GM23338 (cell line): ENCODE measurements around the gene SLC8A1. TPM values are rescaled to one million over a fixed set of nuclear protein-coding genes. Genes with fewer than 3 reads are reported as not detected.

Experiments used
- ATAC-seq: fragments of 200-7000 bp; cut with Tn5 transposase; 3 replicates; pipeline ENCODE4 v1.9.1; 2020
- DNase-seq: peaks from one replicate; pipeline ENCODE4 v3.0.0-alpha.2; 2015; ENCODE audit warnings: low spot score
- H2AFZ ChIP-seq: fragments of 200-600 bp; sonication (generic); 2 replicates; pipeline ENCODE4 v1.8.0; 2016; ENCODE audit warnings: antibody characterized with exemption, mild to moderate bottlenecking, moderate library complexity
- H3F3A ChIP-seq: fragments of 200-600 bp; sonication (generic); replicated peaks from 2 replicates; pipeline ENCODE4 v1.8.0; 2017; ENCODE audit warnings: antibody characterized with exemption, mixed run types, low read depth
- H3K27ac ChIP-seq: fragments of 200-600 bp; sonication (generic); 2 replicates; pipeline ENCODE4 v1.6.1; 2016; ENCODE audit warnings: low read depth
- H3K27me3 ChIP-seq: fragments of 200-600 bp; sonication (generic); 2 replicates; pipeline ENCODE4 v1.8.0; 2016; ENCODE audit warnings: mild to moderate bottlenecking, mixed run types, moderate library complexity; ENCODE audit not compliant: insufficient read depth
- H3K36me3 ChIP-seq: fragments of 200-600 bp; sonication (generic); 2 replicates; pipeline ENCODE4 v1.8.0; 2016; ENCODE audit warnings: mild to moderate bottlenecking; ENCODE audit not compliant: insufficient read depth
- H3K4me1 ChIP-seq: fragments of 200-600 bp; sonication (generic); 2 replicates; pipeline ENCODE4 v1.8.0; 2016; ENCODE audit warnings: mild to moderate bottlenecking, moderate library complexity; ENCODE audit not compliant: insufficient read depth
- H3K4me2 ChIP-seq: fragments of 200-600 bp; sonication (generic); 2 replicates; pipeline ENCODE4 v1.7.1; 2017; ENCODE audit warnings: mixed run types
- H3K4me3 ChIP-seq: fragments of 200-600 bp; sonication (generic); 2 replicates; pipeline ENCODE4 v1.6.1; 2016; ENCODE audit warnings: mixed run types
- H3K79me2 ChIP-seq: fragments of 200-600 bp; sonication (generic); replicated peaks from 2 replicates; pipeline ENCODE4 v1.8.0; 2017; ENCODE audit warnings: mild to moderate bottlenecking; ENCODE audit not compliant: insufficient read depth
- H3K9me2 ChIP-seq: fragments of 200-600 bp; sonication (generic); 2 replicates; pipeline ENCODE4 v1.8.0; 2017; ENCODE audit not compliant: insufficient read depth
- H4K20me1 ChIP-seq: fragments of 200-600 bp; sonication (generic); replicated peaks from 2 replicates; pipeline ENCODE4 v1.8.0; 2017; ENCODE audit warnings: mild to moderate bottlenecking; ENCODE audit not compliant: insufficient read depth
- H3K27ac Mint-ChIP-seq: 2 replicates; pipeline ENCODE4 v1.8.0; 2020; ENCODE audit warnings: inconsistent platforms, mild to moderate bottlenecking, moderate library complexity, mixed read lengths
- H3K27me3 Mint-ChIP-seq: 3 replicates; pipeline ENCODE4 v1.8.0; 2022; ENCODE audit warnings: low read depth, mild to moderate bottlenecking, moderate library complexity, mixed read lengths, inconsistent platforms; ENCODE audit not compliant: insufficient read depth, poor library complexity
- H3K36me3 Mint-ChIP-seq: 3 replicates; pipeline ENCODE4 v1.8.0; 2021; ENCODE audit warnings: low read depth, mild to moderate bottlenecking, inconsistent platforms, moderate library complexity, mixed read lengths
- H3K4me1 Mint-ChIP-seq: 3 replicates; pipeline ENCODE4 v1.8.0; 2020; ENCODE audit warnings: mild to moderate bottlenecking, inconsistent platforms, mixed read lengths
- H3K4me3 Mint-ChIP-seq: 3 replicates; pipeline ENCODE4 v1.8.0; 2021; ENCODE audit warnings: moderate library complexity, mild to moderate bottlenecking, inconsistent platforms, mixed read lengths
- H3K9me3 Mint-ChIP-seq: 3 replicates; pipeline ENCODE4 v1.8.0; 2020; ENCODE audit warnings: moderate library complexity, mild to moderate bottlenecking, inconsistent platforms, mixed read lengths
- CREB1 ChIP-seq: fragments of 250-450 bp; sonication (Bioruptor Pico); IDR thresholded peaks from 2 replicates; pipeline ENCODE4 v1.5.0; 2020; ENCODE audit warnings: low read depth, mild to moderate bottlenecking, moderate library complexity
- CTCF ChIP-seq, 2 experiments: fragments of 200-600 bp in 1 of 2; sonication (generic) in 1 of 2; conservative IDR thresholded peaks; 2 replicates each; pipeline versions ENCODE4 v1.5.1 to v1.6.1; 2016 to 2017; ENCODE audit warnings: antibody characterized with exemption in 2 of 2, low read depth in 2 of 2, mild to moderate bottlenecking in 2 of 2, moderate library complexity in 1 of 2
- ETS1 ChIP-seq: IDR thresholded peaks from 2 replicates; pipeline ENCODE4 v1.6.1; 2016; ENCODE audit warnings: antibody characterized with exemption
- EZH2 ChIP-seq: fragments of 200-600 bp; sonication (generic); IDR thresholded peaks from one replicate; pipeline ENCODE4 v1.8.0; 2017; ENCODE audit warnings: antibody characterized with exemption, mild to moderate bottlenecking, low read depth; ENCODE audit not compliant: unreplicated experiment
- EZH2phosphoT487 ChIP-seq: fragments of 200-600 bp; sonication (generic); IDR thresholded peaks from one replicate; pipeline ENCODE4 v1.8.1; 2018; ENCODE audit warnings: antibody characterized with exemption; ENCODE audit not compliant: unreplicated experiment
- JUNB ChIP-seq: IDR thresholded peaks from one replicate; pipeline ENCODE4 v1.6.1; 2016; ENCODE audit warnings: antibody characterized with exemption; ENCODE audit not compliant: unreplicated experiment
- NANOG ChIP-seq: IDR thresholded peaks from 2 replicates; pipeline ENCODE4 v1.6.1; 2016; ENCODE audit warnings: antibody characterized with exemption, borderline replicate concordance
- POLR2AphosphoS5 ChIP-seq: IDR thresholded peaks from 2 replicates; pipeline ENCODE4 v1.6.1; 2016; ENCODE audit warnings: antibody characterized with exemption, low read depth
- REST ChIP-seq: IDR thresholded peaks from one replicate; pipeline ENCODE4 v1.6.1; 2018; ENCODE audit warnings: antibody characterized with exemption; ENCODE audit not compliant: unreplicated experiment
- STAT1 ChIP-seq: IDR thresholded peaks from one replicate; pipeline ENCODE4 v1.6.1; 2016; ENCODE audit warnings: antibody characterized with exemption; ENCODE audit not compliant: unreplicated experiment
- ZNF114 ChIP-seq: fragments of 250-450 bp; sonication (Bioruptor Pico); IDR thresholded peaks from 2 replicates; pipeline ENCODE4 v1.5.0; 2020; ENCODE audit warnings: mild to moderate bottlenecking, moderate library complexity
- ZNF331 ChIP-seq: fragments of 250-450 bp; sonication (Bioruptor Pico); IDR thresholded peaks from 2 replicates; pipeline ENCODE4 v1.5.0; 2020; ENCODE audit warnings: low read depth, mild to moderate bottlenecking, moderate library complexity
- ZNF462 ChIP-seq: fragments of 250-450 bp; sonication (Bioruptor Pico); IDR thresholded peaks from 2 replicates; pipeline ENCODE4 v1.5.0; 2020; ENCODE audit warnings: mild to moderate bottlenecking, moderate library complexity
- polyA plus RNA-seq: library from polyadenylated mRNA; unstranded; fragments of >200 nt; fragmentation: Nextera tagmentation; extraction: Ambion mirVana; gene quantifications from 2 replicates; pipeline ENCODE4 v1.2.1, GENCODE V29; 2016
- total RNA-seq: library from RNA; depleted of rRNA; stranded (reverse); fragments of >200 nt; shearing (Covaris generic); gene quantifications from 2 replicates; pipeline ENCODE4 v1.2.3, GENCODE V29; 2014

SLC8A1 gene
- total and polyA plus RNA-seq, 2 experiments from 2014 or later, result 2.5 to 3.3 TPM

GRCh38 chr2:40197121-40197520, 254.8 kb downstream of the SLC8A1 start:
- Histone ChIP-seq H3K79me2 (no peaks in the 10 kb centered on the region), H3K4me2 (no peak overlapping the region), H3K36me3 (no peaks in the 10 kb centered on the region), H3K27me3 (no peaks in the 10 kb centered on the region), H3K27ac (no peak overlapping the region), H3F3A (no peaks in the 10 kb centered on the region), H3K4me1 (no peaks in the 10 kb centered on the region), H2AFZ (no peak overlapping the region), H3K4me3 (no peak overlapping the region), H3K9me2 (0 out of 2 replicates have a peak, but pooled peaks cover 6% of the 10 kb centered on the region), H4K20me1 (no peaks in the 10 kb centered on the region)
- DNase-seq, result no peak
- no peaks in the 10 kb centered on the region for H3K27me3 Mint-ChIP-seq
- H3K27ac Mint-ChIP-seq, result no peak overlapping the region
- peaks cover 10% of the 10 kb centered on the region; the same call in 1 of the 3 replicates for H3K4me1 Mint-ChIP-seq
- no peak for ATAC-seq
- TF ChIP-seq NANOG (no peak), ZNF462 (no peak), CREB1 (CRISPR knock-in tag) (no peak), REST (no peak), ZNF114 (CRISPR knock-in tag) (no peak), ETS1 (no peak), CTCF (conservative IDR thresholded peaks at IDR 0.05; ENCODE audit: low read depth in 2 of 2) (no peak), EZH2 (no peak), JUNB (no peak), STAT1 (no peak), EZH2phosphoT487 (no peak), POLR2AphosphoS5 (no peak), ZNF331 (CRISPR knock-in tag) (no peak)
- no peak overlapping the region for H3K4me3 Mint-ChIP-seq
- H3K9me3 Mint-ChIP-seq, result no peaks in the 10 kb centered on the region
- H3K36me3 Mint-ChIP-seq, result no peaks in the 10 kb centered on the region
